H1 (cell line): Measurements from ENCODE around the gene BIK. TPM values are rescaled to one million over a fixed set of nuclear protein-coding genes. Genes with fewer than 3 reads are reported as not detected.

Source experiments
- CTCF ChIA-PET: fragments of 300-600 bp; sonication (Branson Sonifier 250); formaldehyde crosslinking; loops from one replicate; lab custom pipeline; 2021; ENCODE audit not compliant: partially characterized antibody; lab: Charles Lee
- POLR2A ChIA-PET: fragments of 300-600 bp; sonication (Branson Sonifier 250); formaldehyde crosslinking; loops from one replicate; lab custom pipeline; 2021; ENCODE audit warnings: inconsistent platforms; ENCODE audit not compliant: partially characterized antibody; lab: Charles Lee
- DNase-seq, 2 experiments: peaks; one replicate each; pipeline versions ENCODE4 v3.0.0 to v3.0.0-alpha.2; 2010 to 2022; ENCODE audit warnings: low spot score in 2 of 2, low read depth in 1 of 2, mixed read lengths in 1 of 2
- FAIRE-seq: peaks from 2 replicates; lab custom pipeline; 2011; peaks lifted over from hg19 to GRCh38; lab: Jason Lieb, UNC
- H2AFZ ChIP-seq: 2 replicates; pipeline ENCODE4 v1.8.1; 2012; ENCODE audit warnings: low read length, inconsistent platforms
- H2AK5ac ChIP-seq: 2 replicates; pipeline ENCODE4 v1.6.1; 2013; ENCODE audit warnings: low read depth, low read length
- H2BK120ac ChIP-seq: replicated peaks from 2 replicates; pipeline ENCODE3; 2013; ENCODE audit warnings: low read depth, low read length, inconsistent platforms
- H2BK12ac ChIP-seq: 2 replicates; pipeline ENCODE4 v1.6.1; 2013; ENCODE audit warnings: low read depth, low read length
- H2BK15ac ChIP-seq: 2 replicates; pipeline ENCODE4 v1.6.1; 2013; ENCODE audit warnings: low read length
- H2BK20ac ChIP-seq: 2 replicates; pipeline ENCODE4 v1.6.1; 2013; ENCODE audit warnings: low read length
- H2BK5ac ChIP-seq: 2 replicates; pipeline ENCODE4 v1.6.1; 2013; ENCODE audit warnings: low read depth, low read length
- H3K14ac ChIP-seq: 2 replicates; pipeline ENCODE4 v1.6.1; 2013; ENCODE audit warnings: inconsistent platforms; ENCODE audit not compliant: insufficient read length
- H3K18ac ChIP-seq: 2 replicates; pipeline ENCODE4 v1.6.1; 2013; ENCODE audit warnings: low read length; ENCODE audit errors: extremely low read depth
- H3K23ac ChIP-seq: 2 replicates; pipeline ENCODE4 v1.6.1; 2013; ENCODE audit warnings: inconsistent platforms; ENCODE audit not compliant: insufficient read length
- H3K23me2 ChIP-seq: 2 replicates; pipeline ENCODE4 v1.6.1; 2013; ENCODE audit warnings: low read depth, low read length
- H3K27ac ChIP-seq: 2 replicates; pipeline ENCODE4 v1.6.1; 2011; ENCODE audit warnings: low read depth, low read length, inconsistent platforms
- H3K27me3 ChIP-seq, 4 experiments: replicated peaks in 1 of 4; 1 replicate in 1 of 4; 2 replicates in 3 of 4; pipeline versions ENCODE4 v1.6.1 to v1.8.1; 2011 to 2013; ENCODE audit warnings: low read length in 3 of 4, mild to moderate bottlenecking in 3 of 4, inconsistent platforms in 2 of 4, mixed read lengths in 2 of 4, moderate library complexity in 1 of 4; ENCODE audit not compliant: control insufficient read depth in 3 of 4, insufficient read depth in 3 of 4; ENCODE audit errors: extremely low read depth in 1 of 4
- H3K36me3 ChIP-seq, 4 experiments: 2 replicates each; pipeline versions ENCODE4 v1.6.1 to v1.8.1; 2011 to 2013; ENCODE audit warnings: mild to moderate bottlenecking in 4 of 4, low read length in 3 of 4, moderate library complexity in 2 of 4, control low read depth in 1 of 4, inconsistent platforms in 1 of 4; ENCODE audit not compliant: insufficient read depth in 4 of 4, control insufficient read depth in 2 of 4
- H3K4ac ChIP-seq: replicated peaks from 2 replicates; pipeline ENCODE3; 2013; ENCODE audit warnings: low read length, low read depth, mixed read lengths, inconsistent platforms; ENCODE audit not compliant: insufficient read length
- H3K4me1 ChIP-seq, 4 experiments: replicated peaks in 1 of 4; 1 replicate in 1 of 4; 2 replicates in 3 of 4; pipeline versions ENCODE4 v1.6.1 to v1.8.1; 2011 to 2013; ENCODE audit warnings: low read length in 3 of 4, inconsistent platforms in 2 of 4, mixed read lengths in 1 of 4; ENCODE audit not compliant: insufficient read depth in 4 of 4, control insufficient read depth in 3 of 4
- H3K4me2 ChIP-seq, 2 experiments: 2 replicates each; pipeline versions ENCODE4 v1.6.1 to v1.8.1; 2011 to 2013; ENCODE audit warnings: low read depth in 2 of 2, low read length in 2 of 2, control low read depth in 1 of 2, inconsistent platforms in 1 of 2, mild to moderate bottlenecking in 1 of 2; ENCODE audit not compliant: insufficient read depth in 1 of 2
- H3K4me3 ChIP-seq, 4 experiments: fragments of 200-600, 300-600 bp in 1 of 4; sonication (generic), shearing (Covaris generic), sonication (Bioruptor Twin) in 1 of 4; 2 replicates each; pipeline versions ENCODE4 v1.5.1 to v1.8.1; 2011 to 2016; ENCODE audit warnings: low read length in 4 of 4, low read depth in 3 of 4, control low read depth in 2 of 4, inconsistent platforms in 2 of 4, mild to moderate bottlenecking in 2 of 4, mixed read lengths in 1 of 4, moderate library complexity in 1 of 4; ENCODE audit not compliant: insufficient read depth in 2 of 4; ENCODE audit errors: extremely low read depth in 1 of 4
- H3K56ac ChIP-seq: replicated peaks from 2 replicates; pipeline ENCODE3; 2013; ENCODE audit warnings: low read depth, mild to moderate bottlenecking, mixed read lengths, low read length, inconsistent platforms; ENCODE audit not compliant: insufficient read length
- H3K79me1 ChIP-seq: 2 replicates; pipeline ENCODE4 v1.6.1; 2013; ENCODE audit warnings: low read depth, low read length, control low read depth
- H3K79me2 ChIP-seq, 2 experiments: 2 replicates each; pipeline versions ENCODE4 v1.6.1 to v1.8.1; 2012 to 2013; ENCODE audit warnings: low read length in 2 of 2, mild to moderate bottlenecking in 2 of 2, inconsistent platforms in 1 of 2; ENCODE audit not compliant: insufficient read depth in 2 of 2, control insufficient read depth in 1 of 2
- H3K9ac ChIP-seq, 4 experiments: replicated peaks in 1 of 4; 1 replicate in 1 of 4; 2 replicates in 3 of 4; pipeline versions ENCODE4 v1.6.1 to v1.8.1; 2011 to 2013; ENCODE audit warnings: low read depth in 3 of 4, low read length in 3 of 4, control low read depth in 2 of 4, mild to moderate bottlenecking in 2 of 4, moderate library complexity in 2 of 4, inconsistent platforms in 1 of 4; ENCODE audit errors: extremely low read depth in 1 of 4
- H3K9me3 ChIP-seq, 2 experiments: 2 replicates each; pipeline versions ENCODE4 v1.6.1 to v1.8.1; 2012 to 2013; ENCODE audit warnings: mild to moderate bottlenecking in 2 of 2, moderate library complexity in 2 of 2, control low read depth in 1 of 2, inconsistent platforms in 1 of 2, low read depth in 1 of 2, low read length in 1 of 2, mixed read lengths in 1 of 2; ENCODE audit not compliant: insufficient read depth in 2 of 2
- H4K20me1 ChIP-seq, 2 experiments: replicated peaks in 1 of 2; 2 replicates each; pipeline versions ENCODE3 to v1.8.1; 2011 to 2013; ENCODE audit warnings: inconsistent platforms in 2 of 2, low read length in 2 of 2, mild to moderate bottlenecking in 1 of 2; ENCODE audit not compliant: insufficient read depth in 2 of 2, control insufficient read depth in 1 of 2
- H4K5ac ChIP-seq: 2 replicates; pipeline ENCODE4 v1.6.1; 2013; ENCODE audit warnings: low read length, low read depth, mixed read lengths, inconsistent platforms; ENCODE audit not compliant: insufficient read length
- H4K8ac ChIP-seq: 2 replicates; pipeline ENCODE4 v1.8.0; 2013; ENCODE audit warnings: mild to moderate bottlenecking, moderate library complexity, low read length, inconsistent platforms; ENCODE audit not compliant: insufficient read depth; ENCODE audit errors: extremely low read depth
- H4K91ac ChIP-seq: replicated peaks from 2 replicates; pipeline ENCODE3; 2013; ENCODE audit warnings: low read length, mixed read lengths, inconsistent platforms; ENCODE audit not compliant: insufficient read length
- GABPA ChIP-seq: IDR thresholded peaks from 2 replicates; pipeline ENCODE4 v1.6.1; 2011; ENCODE audit warnings: mild to moderate bottlenecking, low read length, moderate library complexity, borderline replicate concordance; ENCODE audit not compliant: insufficient read depth
- HDAC6 ChIP-seq: IDR thresholded peaks from one replicate; pipeline ENCODE4 v1.7.1; 2012; ENCODE audit warnings: low read depth, mild to moderate bottlenecking, inconsistent platforms, low read length, moderate library complexity
- KDM5A ChIP-seq: fragments of 200-600 bp; IDR thresholded peaks from 2 replicates; pipeline ENCODE4 v1.7.1; 2012; ENCODE audit warnings: mild to moderate bottlenecking, low read length, inconsistent platforms, mixed read lengths
- NRF1 ChIP-seq: IDR thresholded peaks from 2 replicates; pipeline ENCODE4 v1.6.1; 2011; ENCODE audit warnings: mild to moderate bottlenecking, low read depth, low read length, improper control_type of control experiment
- PHF8 ChIP-seq: fragments of 200-600 bp; sonication (generic); conservative IDR thresholded peaks from 2 replicates; pipeline ENCODE4 v1.7.1; 2012; ENCODE audit warnings: low read depth, mild to moderate bottlenecking, inconsistent platforms, low read length, moderate library complexity
- POLR2A ChIP-seq, 2 experiments: IDR thresholded peaks; 1 replicate in 1 of 2; 2 replicates in 1 of 2; pipeline ENCODE4 v1.6.1; 2011; ENCODE audit warnings: low read depth in 2 of 2, low read length in 2 of 2, mild to moderate bottlenecking in 2 of 2; ENCODE audit errors: control extremely low read depth in 1 of 2
- POLR2AphosphoS5 ChIP-seq: IDR thresholded peaks from 2 replicates; pipeline ENCODE4 v1.6.1; 2011; ENCODE audit warnings: low read depth, low read length
- RBBP5 ChIP-seq: IDR thresholded peaks from 2 replicates; pipeline ENCODE4 v1.7.1; 2012; ENCODE audit warnings: low read depth, mild to moderate bottlenecking, inconsistent platforms, low read length, moderate library complexity, borderline replicate concordance
- RFX5 ChIP-seq: IDR thresholded peaks from 2 replicates; pipeline ENCODE4 v1.6.1; 2011; ENCODE audit warnings: low read depth, low read length, improper control_type of control experiment, borderline replicate concordance
- SP4 ChIP-seq: IDR thresholded peaks from 2 replicates; pipeline ENCODE4 v1.6.1; 2012; ENCODE audit warnings: low read length, inconsistent platforms
- SUZ12 ChIP-seq: fragments of 200-600 bp; sonication (generic); IDR thresholded peaks from 2 replicates; pipeline ENCODE4 v1.6.1; 2012; ENCODE audit warnings: mild to moderate bottlenecking, inconsistent platforms, low read length, moderate library complexity, mixed read lengths
- TAF1 ChIP-seq: IDR thresholded peaks from 2 replicates; pipeline ENCODE4 v1.6.1; 2011; ENCODE audit warnings: mild to moderate bottlenecking, low read depth, low read length
- TEAD4 ChIP-seq: IDR thresholded peaks from 2 replicates; pipeline ENCODE4 v1.6.1; 2012; ENCODE audit warnings: low read depth, low read length, inconsistent platforms, mixed read lengths
- WGBS, 2 experiments: shearing (Covaris generic) in 1 of 2; methylation state at CpG; one replicate each; pipeline versions ENCODE4 v1.1.6 to v1.1.7; 2013 to 2015; ENCODE audit warnings: low lambda C conversion rate in 2 of 2, mixed read lengths in 2 of 2, inconsistent platforms in 1 of 2, low coverage in 1 of 2, missing lambda C conversion rate in 1 of 2; ENCODE audit not compliant: insufficient replicate concordance in 2 of 2, insufficient coverage in 1 of 2, insufficient read length in 1 of 2; ENCODE audit errors: extremely low coverage in 1 of 2, missing lambda C conversion rate in 1 of 2; 5-methylcytosine and 5-hydroxymethylcytosine counted together
- polyA plus RNA-seq, 7 experiments: library from polyadenylated mRNA; depleted of rRNA in 3 of 7; stranded (reverse) in 5 of 7; unstranded in 2 of 7; fragments of >200 nt in 5 of 7; fragments of 200-250 nt in 2 of 7; gene quantifications; 1 replicate in 5 of 7; 2 replicates in 1 of 7; 4 replicates in 1 of 7; pipeline versions ENCODE4 v1.2.1 to v1.2.3, GENCODE V29; 2011 to 2013; ENCODE audit warnings: missing spikeins in 2 of 7, mixed read lengths in 2 of 7
- total RNA-seq: library from RNA; stranded (reverse); fragmentation: NEBNext Ultra II Directional; extraction: Animal tissue kit (Norgen Biotek cat#: 25700); gene quantifications from 2 replicates; pipeline ENCODE4 v1.2.1, GENCODE V29; 2021
- TF ChIP-seq, protein P1 (sequence below): IDR thresholded peaks from 2 replicates; pipeline ENCODE4 v1.6.1; 2012; ENCODE audit warnings: low read length, inconsistent platforms

The BIK gene
- total and polyA plus RNA-seq, 2 of the 8 experiments (the other 6 are each of a cell fraction or from before 2014, with no cell fraction given), result 3.3 to 5.5 TPM

DNA sequence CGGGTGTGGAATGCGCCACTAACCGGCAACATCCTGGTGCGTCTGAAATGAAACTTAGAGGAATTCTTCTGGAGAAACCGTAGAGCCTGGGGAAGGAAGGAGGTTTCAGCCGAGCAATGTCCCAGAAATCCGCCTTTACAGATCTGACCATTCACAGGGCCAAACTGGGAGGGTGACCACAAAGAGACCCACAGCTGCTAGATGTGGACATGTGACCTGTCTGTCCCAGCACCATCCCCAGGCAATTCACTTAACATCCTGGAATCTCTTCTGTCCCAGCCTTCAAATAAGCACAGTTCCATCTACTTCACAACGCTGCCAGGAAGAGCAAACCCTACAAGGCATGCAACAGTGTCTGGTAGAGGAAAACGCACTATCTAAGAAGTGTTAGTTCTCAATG lies 22.9 kb downstream of the BIK start:
- Histone ChIP-seq H3K79me2 (no peaks in the 10 kb centered on the region), H2BK12ac (no peak overlapping the region), H2AFZ (no peak overlapping the region), H2BK15ac (no peak overlapping the region), H4K5ac (no peak overlapping the region), H3K79me1 (peaks cover 5% of the 10 kb centered on the region), H3K27me3 (no peaks in the 10 kb centered on the region), H3K9me3 (no peaks in the 10 kb centered on the region), H4K8ac (no peak overlapping the region; the same call in 1 of the 2 replicates)
- POLR2A ChIA-PET, result no interaction called here
- no peak for DNase-seq
- TF ChIP-seq TEAD4, result no peak
- no peak for TF ChIP-seq KDM5A
- no peak for TF ChIP-seq HDAC6
- TF ChIP-seq RFX5, result no peak
- TF ChIP-seq SP4, result no peak
- no peak for TF ChIP-seq GABPA
- no peak for TF ChIP-seq RBBP5
- no peak for TF ChIP-seq NRF1
- TF ChIP-seq POLR2AphosphoS5, result no peak
- no peak for TF ChIP-seq TAF1
- TF ChIP-seq, protein P1, sequence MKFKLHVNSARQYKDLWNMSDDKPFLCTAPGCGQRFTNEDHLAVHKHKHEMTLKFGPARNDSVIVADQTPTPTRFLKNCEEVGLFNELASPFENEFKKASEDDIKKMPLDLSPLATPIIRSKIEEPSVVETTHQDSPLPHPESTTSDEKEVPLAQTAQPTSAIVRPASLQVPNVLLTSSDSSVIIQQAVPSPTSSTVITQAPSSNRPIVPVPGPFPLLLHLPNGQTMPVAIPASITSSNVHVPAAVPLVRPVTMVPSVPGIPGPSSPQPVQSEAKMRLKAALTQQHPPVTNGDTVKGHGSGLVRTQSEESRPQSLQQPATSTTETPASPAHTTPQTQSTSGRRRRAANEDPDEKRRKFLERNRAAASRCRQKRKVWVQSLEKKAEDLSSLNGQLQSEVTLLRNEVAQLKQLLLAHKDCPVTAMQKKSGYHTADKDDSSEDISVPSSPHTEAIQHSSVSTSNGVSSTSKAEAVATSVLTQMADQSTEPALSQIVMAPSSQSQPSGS, result no peak
- TF ChIP-seq POLR2A (IDR thresholded peaks at IDR 0.05; ENCODE audit: control extremely low read depth in 1 of 2, low read depth in 2 of 2, low read length in 2 of 2), result no peak
- no peak for TF ChIP-seq SUZ12
- no peak for TF ChIP-seq PHF8
- TF ChIP-seq, all 59 proteins: peak for 0
- no peak for FAIRE-seq
- Histone ChIP-seq H4K20me1 (peaks cover 3 to 19% of the 10 kb centered on the region in 2 experiments), H2BK120ac (no peak overlapping the region), H3K14ac (no peak overlapping the region), H3K23ac (no peak overlapping the region), H3K36me3 (peaks cover 6 to 46% (median 15%) of the 10 kb centered on the region in 4 experiments; a peak in 6 of 8 replicates), H3K4me2 (no peak overlapping the region), H3K18ac (no peak overlapping the region), H4K91ac (no peak overlapping the region), H3K4ac (no peak overlapping the region), H3K4me1 (peaks cover 0 to 6% (median 0%) of the 10 kb centered on the region in 4 experiments; a peak in 3 of 7 replicates), H3K4me3 (no peak overlapping the region), H2AK5ac (no peak overlapping the region), H3K23me2 (no peaks in the 10 kb centered on the region), H3K9ac (no peak overlapping the region), H3K27ac (no peak overlapping the region), H3K56ac (no peak overlapping the region), H2BK5ac (0 out of 2 replicates have a peak overlapping the region, but pooled peaks have one; percentile 21), H2BK20ac (no peak overlapping the region)
- CTCF ChIA-PET, result interaction anchor here (1.2 to 1.7 kb wide), 3 partner anchors 12 to 55 kb away, joined by 3 to 5 read pairs (median 3); no protein-coding TSS in a partner anchor
- WGBS, 2 experiments, result 90% methylated on average over 9 of the region's 9 CpGs; no CpG with 5 or more reads in 1 of the 2 experiments
